Prostate gland (tissue), 2 donors: ENCODE results near the gene SERPINB10.

Experiments
- POLR2AphosphoS5 ChIP-seq: sonication (generic); formaldehyde crosslinking; IDR thresholded peaks from one replicate; pipeline ENCODE4 v1.6.1; 2017; ENCODE audit warnings: antibody characterized with exemption
- TF ChIP-seq, protein P1 (sequence below), 4 experiments: fragments of 200-600 bp in 2 of 4; fragments of 450-650 bp in 2 of 4; sonication (generic) in 2 of 4; IDR thresholded peaks; 1 replicate in 3 of 4; 2 replicates in 1 of 4; pipeline ENCODE4 v1.5.1; 2016 to 2019; ENCODE audit warnings: antibody characterized with exemption in 4 of 4, mild to moderate bottlenecking in 2 of 4, moderate library complexity in 2 of 4

GRCh38 chr18:63872586-63872985, 35.2 kb upstream of the SERPINB10 start:
- TF ChIP-seq, protein P1, sequence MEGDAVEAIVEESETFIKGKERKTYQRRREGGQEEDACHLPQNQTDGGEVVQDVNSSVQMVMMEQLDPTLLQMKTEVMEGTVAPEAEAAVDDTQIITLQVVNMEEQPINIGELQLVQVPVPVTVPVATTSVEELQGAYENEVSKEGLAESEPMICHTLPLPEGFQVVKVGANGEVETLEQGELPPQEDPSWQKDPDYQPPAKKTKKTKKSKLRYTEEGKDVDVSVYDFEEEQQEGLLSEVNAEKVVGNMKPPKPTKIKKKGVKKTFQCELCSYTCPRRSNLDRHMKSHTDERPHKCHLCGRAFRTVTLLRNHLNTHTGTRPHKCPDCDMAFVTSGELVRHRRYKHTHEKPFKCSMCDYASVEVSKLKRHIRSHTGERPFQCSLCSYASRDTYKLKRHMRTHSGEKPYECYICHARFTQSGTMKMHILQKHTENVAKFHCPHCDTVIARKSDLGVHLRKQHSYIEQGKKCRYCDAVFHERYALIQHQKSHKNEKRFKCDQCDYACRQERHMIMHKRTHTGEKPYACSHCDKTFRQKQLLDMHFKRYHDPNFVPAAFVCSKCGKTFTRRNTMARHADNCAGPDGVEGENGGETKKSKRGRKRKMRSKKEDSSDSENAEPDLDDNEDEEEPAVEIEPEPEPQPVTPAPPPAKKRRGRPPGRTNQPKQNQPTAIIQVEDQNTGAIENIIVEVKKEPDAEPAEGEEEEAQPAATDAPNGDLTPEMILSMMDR (IDR thresholded peaks at IDR 0.05): no peak
- TF ChIP-seq POLR2AphosphoS5: no peak
